OCI-LY1 (cell line): ENCODE data around the gene NAT8.
"Not testable (repeated sequence)": the region's sequence is repeated elsewhere in the genome, so short reads cannot be mapped to it uniquely, and the experiment has no call there.

Experiments used
- EZH2 ChIP-seq: fragments of 200-600 bp; sonication (generic), shearing (Covaris generic); IDR thresholded peaks from 2 replicates; pipeline ENCODE4 v1.8.0; 2017; ENCODE audit warnings: borderline replicate concordance, mixed run types, mild to moderate bottlenecking, antibody characterized with exemption, low read length, moderate library complexity, mixed read lengths
- TF ChIP-seq, protein P1 (sequence below): fragments of 200-600 bp; sonication (generic), shearing (Covaris generic); IDR thresholded peaks from 2 replicates; pipeline ENCODE4 v1.5.1; 2017; ENCODE audit warnings: mild to moderate bottlenecking, antibody characterized with exemption, low read length, moderate library complexity, mixed read lengths

DNA sequence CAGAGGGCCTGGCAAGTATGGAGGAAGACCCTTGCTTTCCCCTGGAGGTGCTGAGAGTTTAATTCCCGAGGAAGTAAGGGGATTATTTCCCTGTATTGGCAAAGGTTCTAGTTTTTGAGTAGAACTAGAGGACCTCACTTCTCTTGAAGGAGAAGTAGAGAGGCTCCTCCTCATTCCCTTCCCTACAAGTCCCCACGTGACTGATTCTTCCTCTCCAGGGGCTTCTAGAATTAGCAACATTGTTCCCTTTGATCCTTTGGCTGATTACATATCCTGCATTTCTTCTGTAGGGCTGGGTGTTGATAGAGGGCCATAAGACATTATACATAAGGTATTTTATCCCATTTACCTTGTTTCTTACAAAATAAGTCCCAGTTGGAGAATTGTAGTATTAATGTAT lies 35.8 kb upstream of the NAT8 start:
- TF ChIP-seq, protein P1, sequence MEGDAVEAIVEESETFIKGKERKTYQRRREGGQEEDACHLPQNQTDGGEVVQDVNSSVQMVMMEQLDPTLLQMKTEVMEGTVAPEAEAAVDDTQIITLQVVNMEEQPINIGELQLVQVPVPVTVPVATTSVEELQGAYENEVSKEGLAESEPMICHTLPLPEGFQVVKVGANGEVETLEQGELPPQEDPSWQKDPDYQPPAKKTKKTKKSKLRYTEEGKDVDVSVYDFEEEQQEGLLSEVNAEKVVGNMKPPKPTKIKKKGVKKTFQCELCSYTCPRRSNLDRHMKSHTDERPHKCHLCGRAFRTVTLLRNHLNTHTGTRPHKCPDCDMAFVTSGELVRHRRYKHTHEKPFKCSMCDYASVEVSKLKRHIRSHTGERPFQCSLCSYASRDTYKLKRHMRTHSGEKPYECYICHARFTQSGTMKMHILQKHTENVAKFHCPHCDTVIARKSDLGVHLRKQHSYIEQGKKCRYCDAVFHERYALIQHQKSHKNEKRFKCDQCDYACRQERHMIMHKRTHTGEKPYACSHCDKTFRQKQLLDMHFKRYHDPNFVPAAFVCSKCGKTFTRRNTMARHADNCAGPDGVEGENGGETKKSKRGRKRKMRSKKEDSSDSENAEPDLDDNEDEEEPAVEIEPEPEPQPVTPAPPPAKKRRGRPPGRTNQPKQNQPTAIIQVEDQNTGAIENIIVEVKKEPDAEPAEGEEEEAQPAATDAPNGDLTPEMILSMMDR, result not testable (repeated sequence)
- not testable (repeated sequence) for TF ChIP-seq EZH2
